WTC11 (cell line): ENCODE results near the gene TDRD6. TPM values are rescaled to one million over a fixed set of nuclear protein-coding genes. Genes with fewer than 3 reads are reported as not detected.

ENCODE experiments used
- ATAC-seq: fragments of 200-7000 bp; cut with Tn5 transposase; 2 replicates; pipeline ENCODE4 v1.10.0; 2021; ENCODE audit warnings: mild to moderate bottlenecking, moderate library complexity
- CTCF ChIA-PET: fragments of 300-600 bp; sonication (Branson Sonifier 250); formaldehyde crosslinking; loops from one replicate; lab custom pipeline; 2021; ENCODE audit warnings: antibody characterized with exemption; lab: Charles Lee
- POLR2A ChIA-PET: fragments of 350-600 bp; sonication (Branson Sonifier 250); formaldehyde crosslinking; loops from one replicate; lab custom pipeline; 2021; ENCODE audit warnings: antibody characterized with exemption; lab: Charles Lee
- DNase-seq: peaks from one replicate; pipeline ENCODE4 v3.0.0; 2021; ENCODE audit warnings: low spot score
- H3K27ac Mint-ChIP-seq: 2 replicates; pipeline ENCODE4 v1.8.0; 2021; ENCODE audit warnings: mixed read lengths
- H3K27me3 Mint-ChIP-seq: 2 replicates; pipeline ENCODE4 v1.8.0; 2021; ENCODE audit warnings: low read depth, mild to moderate bottlenecking, moderate library complexity, mixed read lengths
- H3K36me3 Mint-ChIP-seq: 2 replicates; pipeline ENCODE4 v1.8.0; 2021; ENCODE audit warnings: mixed read lengths
- H3K4me1 Mint-ChIP-seq: 2 replicates; pipeline ENCODE4 v1.8.0; 2022; ENCODE audit warnings: mixed read lengths
- H3K4me3 Mint-ChIP-seq: 2 replicates; pipeline ENCODE4 v1.8.0; 2021; ENCODE audit warnings: mild to moderate bottlenecking, moderate library complexity, mixed read lengths
- H3K9me3 Mint-ChIP-seq: 2 replicates; pipeline ENCODE4 v1.8.0; 2021; ENCODE audit warnings: mixed read lengths
- ARID4B ChIP-seq: sonication (generic); formaldehyde crosslinking; IDR thresholded peaks from 2 replicates; pipeline ENCODE4 v1.8.0; 2023; ENCODE audit warnings: missing genetic modification reagents, mild to moderate bottlenecking, borderline replicate concordance
- ATF3 ChIP-seq: sonication (generic); formaldehyde crosslinking; conservative IDR thresholded peaks from 2 replicates; pipeline ENCODE4 v1.8.1; 2022; ENCODE audit warnings: mild to moderate bottlenecking, missing genetic modification reagents
- ATF6 ChIP-seq: sonication (generic); formaldehyde crosslinking; IDR thresholded peaks from 2 replicates; pipeline ENCODE4 v1.8.1; 2023; ENCODE audit warnings: mild to moderate bottlenecking, missing genetic modification reagents
- ELF4 ChIP-seq: sonication (generic); formaldehyde crosslinking; IDR thresholded peaks from 2 replicates; pipeline ENCODE4 v1.8.1; 2022; ENCODE audit warnings: low read depth, mild to moderate bottlenecking, moderate library complexity, missing genetic modification reagents
- ESRRA ChIP-seq: sonication (generic); formaldehyde crosslinking; IDR thresholded peaks from 2 replicates; pipeline ENCODE4 v1.8.1; 2022; ENCODE audit warnings: mild to moderate bottlenecking, missing genetic modification reagents, borderline replicate concordance
- FOXK1 ChIP-seq: sonication (generic); formaldehyde crosslinking; IDR thresholded peaks from 2 replicates; pipeline ENCODE4 v1.8.0; 2022; ENCODE audit warnings: mild to moderate bottlenecking, moderate library complexity, missing genetic modification reagents
- HMGXB4 ChIP-seq: sonication (generic); formaldehyde crosslinking; IDR thresholded peaks from 2 replicates; pipeline ENCODE4 v1.8.1; 2023; ENCODE audit warnings: mild to moderate bottlenecking, moderate library complexity, missing genetic modification reagents
- MXD4 ChIP-seq: fragments of 250-450 bp; sonication (Bioruptor Pico); IDR thresholded peaks from 2 replicates; pipeline ENCODE4 v1.8.0; 2021; ENCODE audit warnings: mild to moderate bottlenecking, moderate library complexity, borderline replicate concordance
- NFATC4 ChIP-seq: fragments of 250-450 bp; sonication (Bioruptor Pico); IDR thresholded peaks from 2 replicates; pipeline ENCODE4 v1.9.0; 2021; ENCODE audit warnings: mild to moderate bottlenecking
- TEAD4 ChIP-seq: sonication (generic); formaldehyde crosslinking; IDR thresholded peaks from 2 replicates; pipeline ENCODE4 v1.8.0; 2022; ENCODE audit warnings: mild to moderate bottlenecking, missing genetic modification reagents
- TP53 ChIP-seq: sonication (generic); formaldehyde crosslinking; IDR thresholded peaks from 2 replicates; pipeline ENCODE4 v1.8.1; 2023; ENCODE audit warnings: mild to moderate bottlenecking, missing genetic modification reagents
- ZBTB43 ChIP-seq: sonication (generic); formaldehyde crosslinking; IDR thresholded peaks from 2 replicates; pipeline ENCODE4 v1.8.1; 2023; ENCODE audit warnings: mild to moderate bottlenecking, missing genetic modification reagents
- ZNF219 ChIP-seq: sonication (generic); formaldehyde crosslinking; IDR thresholded peaks from 2 replicates; pipeline ENCODE4 v1.8.0; 2023; ENCODE audit warnings: missing genetic modification reagents, mild to moderate bottlenecking, borderline replicate concordance
- ZNF317 ChIP-seq: sonication (generic); formaldehyde crosslinking; IDR thresholded peaks from 2 replicates; pipeline ENCODE4 v1.8.1; 2023; ENCODE audit warnings: low read depth, mild to moderate bottlenecking, moderate library complexity, missing genetic modification reagents, borderline replicate concordance
- ZNF671 ChIP-seq: fragments of 250-450 bp; sonication (Bioruptor Pico); IDR thresholded peaks from 2 replicates; pipeline ENCODE4 v1.8.0; 2021; ENCODE audit warnings: mild to moderate bottlenecking
- total RNA-seq: library from RNA; stranded (reverse); gene quantifications from 3 replicates; pipeline ENCODE4 v1.2.3, GENCODE V29; 2021
- TF ChIP-seq, protein P1 (sequence below): sonication (generic); formaldehyde crosslinking; IDR thresholded peaks from 2 replicates; pipeline ENCODE4 v1.8.1; 2022; ENCODE audit warnings: mild to moderate bottlenecking, missing genetic modification reagents, moderate library complexity, borderline replicate concordance
- TF ChIP-seq, protein P2 (sequence below): sonication (generic); formaldehyde crosslinking; IDR thresholded peaks from 2 replicates; pipeline ENCODE4 v1.8.1; 2022; ENCODE audit warnings: missing genetic modification reagents, borderline replicate concordance
- TF ChIP-seq, protein P3 (sequence below): sonication (generic); formaldehyde crosslinking; IDR thresholded peaks from 2 replicates; pipeline ENCODE4 v1.8.0; 2022; ENCODE audit warnings: mild to moderate bottlenecking, missing genetic modification reagents
- TF ChIP-seq, protein P4 (sequence below): sonication (generic); formaldehyde crosslinking; IDR thresholded peaks from 2 replicates; pipeline ENCODE4 v1.8.0; 2022; ENCODE audit warnings: missing genetic modification reagents

The TDRD6 gene
- total RNA-seq, 1 experiment from 2014 or later: 0.04 TPM

DNA sequence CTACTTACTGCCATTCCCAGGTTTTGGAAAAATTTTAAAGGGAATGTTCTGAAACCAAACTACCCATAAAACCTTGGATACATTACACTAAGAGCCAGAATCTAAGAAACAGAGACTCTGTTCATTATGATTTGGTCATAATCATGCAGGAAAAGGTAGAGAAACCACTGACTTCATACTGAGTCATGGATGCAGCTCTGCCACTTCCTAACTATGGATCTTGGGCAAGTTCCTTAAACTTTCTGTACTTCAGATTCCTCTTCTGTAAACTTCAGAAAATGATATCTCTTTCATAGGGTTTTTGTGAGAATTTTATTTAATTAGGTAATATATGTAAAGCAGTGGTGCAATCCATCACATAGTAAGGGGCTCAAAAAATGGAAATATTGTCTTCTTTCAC is 27.5 kb downstream of the TDRD6 start:
- DNase-seq (no peak), ATAC-seq (no peak)
- Mint-ChIP-seq H3K9me3 (no peaks in the 10 kb centered on the region), H3K27me3 (no peaks in the 10 kb centered on the region), H3K4me1 (no peaks in the 10 kb centered on the region), H3K27ac (no peak overlapping the region), H3K36me3 (no peaks in the 10 kb centered on the region), H3K4me3 (no peak overlapping the region)
- ChIA-PET CTCF (no interaction called here), POLR2A (no interaction called here)
- TF ChIP-seq NFATC4 (CRISPR knock-in tag) (no peak), FOXK1 (CRISPR knock-in tag) (no peak), ATF3 (CRISPR knock-in tag) (no peak), ATF6 (CRISPR knock-in tag) (no peak), ZBTB43 (CRISPR knock-in tag) (no peak), ZNF317 (CRISPR knock-in tag) (no peak), HMGXB4 (CRISPR knock-in tag) (no peak), ZNF671 (no peak), TP53 (no peak), ELF4 (no peak), ZNF219 (CRISPR knock-in tag) (no peak), MXD4 (CRISPR knock-in tag) (no peak), ESRRA (CRISPR knock-in tag) (no peak), ARID4B (CRISPR knock-in tag) (no peak), TEAD4 (CRISPR knock-in tag) (no peak)
- TF ChIP-seq, protein P1, sequence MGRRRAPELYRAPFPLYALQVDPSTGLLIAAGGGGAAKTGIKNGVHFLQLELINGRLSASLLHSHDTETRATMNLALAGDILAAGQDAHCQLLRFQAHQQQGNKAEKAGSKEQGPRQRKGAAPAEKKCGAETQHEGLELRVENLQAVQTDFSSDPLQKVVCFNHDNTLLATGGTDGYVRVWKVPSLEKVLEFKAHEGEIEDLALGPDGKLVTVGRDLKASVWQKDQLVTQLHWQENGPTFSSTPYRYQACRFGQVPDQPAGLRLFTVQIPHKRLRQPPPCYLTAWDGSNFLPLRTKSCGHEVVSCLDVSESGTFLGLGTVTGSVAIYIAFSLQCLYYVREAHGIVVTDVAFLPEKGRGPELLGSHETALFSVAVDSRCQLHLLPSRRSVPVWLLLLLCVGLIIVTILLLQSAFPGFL (CRISPR knock-in tag): no peak
- TF ChIP-seq, protein P2, sequence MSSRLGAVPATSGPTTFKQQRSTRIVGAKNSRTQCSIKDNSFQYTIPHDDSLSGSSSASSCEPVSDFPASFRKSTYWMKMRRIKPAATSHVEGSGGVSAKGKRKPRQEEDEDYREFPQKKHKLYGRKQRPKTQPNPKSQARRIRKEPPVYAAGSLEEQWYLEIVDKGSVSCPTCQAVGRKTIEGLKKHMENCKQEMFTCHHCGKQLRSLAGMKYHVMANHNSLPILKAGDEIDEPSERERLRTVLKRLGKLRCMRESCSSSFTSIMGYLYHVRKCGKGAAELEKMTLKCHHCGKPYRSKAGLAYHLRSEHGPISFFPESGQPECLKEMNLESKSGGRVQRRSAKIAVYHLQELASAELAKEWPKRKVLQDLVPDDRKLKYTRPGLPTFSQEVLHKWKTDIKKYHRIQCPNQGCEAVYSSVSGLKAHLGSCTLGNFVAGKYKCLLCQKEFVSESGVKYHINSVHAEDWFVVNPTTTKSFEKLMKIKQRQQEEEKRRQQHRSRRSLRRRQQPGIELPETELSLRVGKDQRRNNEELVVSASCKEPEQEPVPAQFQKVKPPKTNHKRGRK: no peak
- TF ChIP-seq, protein P3, sequence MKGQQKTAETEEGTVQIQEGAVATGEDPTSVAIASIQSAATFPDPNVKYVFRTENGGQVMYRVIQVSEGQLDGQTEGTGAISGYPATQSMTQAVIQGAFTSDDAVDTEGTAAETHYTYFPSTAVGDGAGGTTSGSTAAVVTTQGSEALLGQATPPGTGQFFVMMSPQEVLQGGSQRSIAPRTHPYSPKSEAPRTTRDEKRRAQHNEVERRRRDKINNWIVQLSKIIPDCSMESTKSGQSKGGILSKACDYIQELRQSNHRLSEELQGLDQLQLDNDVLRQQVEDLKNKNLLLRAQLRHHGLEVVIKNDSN: no peak
- TF ChIP-seq, protein P4, sequence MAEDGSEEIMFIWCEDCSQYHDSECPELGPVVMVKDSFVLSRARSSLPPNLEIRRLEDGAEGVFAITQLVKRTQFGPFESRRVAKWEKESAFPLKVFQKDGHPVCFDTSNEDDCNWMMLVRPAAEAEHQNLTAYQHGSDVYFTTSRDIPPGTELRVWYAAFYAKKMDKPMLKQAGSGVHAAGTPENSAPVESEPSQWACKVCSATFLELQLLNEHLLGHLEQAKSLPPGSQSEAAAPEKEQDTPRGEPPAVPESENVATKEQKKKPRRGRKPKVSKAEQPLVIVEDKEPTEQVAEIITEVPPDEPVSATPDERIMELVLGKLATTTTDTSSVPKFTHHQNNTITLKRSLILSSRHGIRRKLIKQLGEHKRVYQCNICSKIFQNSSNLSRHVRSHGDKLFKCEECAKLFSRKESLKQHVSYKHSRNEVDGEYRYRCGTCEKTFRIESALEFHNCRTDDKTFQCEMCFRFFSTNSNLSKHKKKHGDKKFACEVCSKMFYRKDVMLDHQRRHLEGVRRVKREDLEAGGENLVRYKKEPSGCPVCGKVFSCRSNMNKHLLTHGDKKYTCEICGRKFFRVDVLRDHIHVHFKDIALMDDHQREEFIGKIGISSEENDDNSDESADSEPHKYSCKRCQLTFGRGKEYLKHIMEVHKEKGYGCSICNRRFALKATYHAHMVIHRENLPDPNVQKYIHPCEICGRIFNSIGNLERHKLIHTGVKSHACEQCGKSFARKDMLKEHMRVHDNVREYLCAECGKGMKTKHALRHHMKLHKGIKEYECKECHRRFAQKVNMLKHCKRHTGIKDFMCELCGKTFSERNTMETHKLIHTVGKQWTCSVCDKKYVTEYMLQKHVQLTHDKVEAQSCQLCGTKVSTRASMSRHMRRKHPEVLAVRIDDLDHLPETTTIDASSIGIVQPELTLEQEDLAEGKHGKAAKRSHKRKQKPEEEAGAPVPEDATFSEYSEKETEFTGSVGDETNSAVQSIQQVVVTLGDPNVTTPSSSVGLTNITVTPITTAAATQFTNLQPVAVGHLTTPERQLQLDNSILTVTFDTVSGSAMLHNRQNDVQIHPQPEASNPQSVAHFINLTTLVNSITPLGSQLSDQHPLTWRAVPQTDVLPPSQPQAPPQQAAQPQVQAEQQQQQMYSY (CRISPR knock-in tag): no peak
